ENCODE data around the gene IREB2.

GRCh38 chr15:78449220-78449999, 11.4 kb downstream of the IREB2 start:
- no peak for TF ChIP-seq CTCF (IDR thresholded peaks at IDR 0.05; ENCODE audit: insufficient read depth, low read depth, low read length)
- TF ChIP-seq EZH2 (IDR thresholded peaks at IDR 0.05; ENCODE audit: insufficient read depth, low read length) = no peak

Measured in astrocyte (in vitro differentiated cells and primary cell).